22Rv1 (cell line): ENCODE data around the gene SRPK2.

Experiments
- H3K27ac ChIP-seq: fragments of 450-650 bp; 2 replicates; pipeline ENCODE4 v1.5.1; 2017
- ZFX ChIP-seq: fragments of 450-650 bp; IDR thresholded peaks from 2 replicates; pipeline ENCODE4 v1.6.1; 2017; ENCODE audit warnings: antibody characterized with exemption, borderline replicate concordance
- TF ChIP-seq, protein P1 (sequence below): fragments of 450-650 bp; IDR thresholded peaks from 2 replicates; pipeline ENCODE4 v1.5.1; 2017; ENCODE audit warnings: mild to moderate bottlenecking

Gene SRPK2

DNA sequence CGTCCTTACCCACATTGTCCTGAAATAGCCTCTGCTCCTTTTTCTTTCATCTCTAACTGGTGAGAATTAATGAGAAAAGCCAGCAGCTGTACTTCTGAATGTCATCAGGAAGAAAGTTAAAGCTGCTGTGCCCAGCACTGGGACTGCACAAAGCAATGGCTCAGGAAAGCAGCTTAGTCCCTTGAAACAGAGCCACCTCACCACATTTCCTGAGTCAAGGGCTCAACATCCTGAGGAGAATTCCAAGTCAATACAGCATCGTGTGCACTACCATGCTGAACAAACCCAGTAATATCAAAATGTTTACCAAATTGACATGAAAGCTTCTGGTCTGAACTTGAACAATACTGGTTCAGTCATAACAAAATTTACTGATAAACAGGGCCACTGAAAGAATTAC is 234.6 kb downstream of the SRPK2 start:
- TF ChIP-seq, protein P1, sequence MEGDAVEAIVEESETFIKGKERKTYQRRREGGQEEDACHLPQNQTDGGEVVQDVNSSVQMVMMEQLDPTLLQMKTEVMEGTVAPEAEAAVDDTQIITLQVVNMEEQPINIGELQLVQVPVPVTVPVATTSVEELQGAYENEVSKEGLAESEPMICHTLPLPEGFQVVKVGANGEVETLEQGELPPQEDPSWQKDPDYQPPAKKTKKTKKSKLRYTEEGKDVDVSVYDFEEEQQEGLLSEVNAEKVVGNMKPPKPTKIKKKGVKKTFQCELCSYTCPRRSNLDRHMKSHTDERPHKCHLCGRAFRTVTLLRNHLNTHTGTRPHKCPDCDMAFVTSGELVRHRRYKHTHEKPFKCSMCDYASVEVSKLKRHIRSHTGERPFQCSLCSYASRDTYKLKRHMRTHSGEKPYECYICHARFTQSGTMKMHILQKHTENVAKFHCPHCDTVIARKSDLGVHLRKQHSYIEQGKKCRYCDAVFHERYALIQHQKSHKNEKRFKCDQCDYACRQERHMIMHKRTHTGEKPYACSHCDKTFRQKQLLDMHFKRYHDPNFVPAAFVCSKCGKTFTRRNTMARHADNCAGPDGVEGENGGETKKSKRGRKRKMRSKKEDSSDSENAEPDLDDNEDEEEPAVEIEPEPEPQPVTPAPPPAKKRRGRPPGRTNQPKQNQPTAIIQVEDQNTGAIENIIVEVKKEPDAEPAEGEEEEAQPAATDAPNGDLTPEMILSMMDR, result no peak
- TF ChIP-seq ZFX, result no peak
- no peak overlapping the region for H3K27ac ChIP-seq

- no peak overlapping the region for H3K27ac ChIP-seq
- TF ChIP-seq, protein P1, result no peak
- no peak for TF ChIP-seq ZFX
These were observed 235.2 kb downstream of the SRPK2 start for GRCh38 chr7:105153531-105153930.

DNA sequence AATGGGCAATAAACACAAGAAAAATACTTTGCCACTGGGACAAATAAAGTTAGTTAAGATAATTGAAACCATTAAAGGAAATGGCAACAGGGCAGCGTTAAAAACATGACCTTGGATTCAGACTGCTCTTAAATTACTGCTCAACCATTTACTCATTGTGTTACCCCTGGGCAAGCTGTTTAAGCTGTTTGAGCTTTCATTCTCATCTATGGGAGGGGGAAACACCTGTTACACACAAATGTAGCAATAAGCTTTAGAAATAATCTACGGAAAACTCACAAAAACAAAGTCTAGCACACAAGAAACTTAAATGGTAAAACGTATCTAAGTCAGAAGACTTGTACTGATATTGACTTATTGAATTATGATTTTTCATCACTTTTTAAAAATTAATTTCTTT is 237.6 kb downstream of the SRPK2 start:
- H3K27ac ChIP-seq, result no peak overlapping the region
- TF ChIP-seq, protein P1, result no peak
- no peak for TF ChIP-seq ZFX

- TF ChIP-seq, protein P1, result no peak
- no peak for TF ChIP-seq ZFX
- no peak overlapping the region for H3K27ac ChIP-seq
These were observed 238.9 kb downstream of the SRPK2 start for GRCh38 chr7:105149827-105150226.

DNA sequence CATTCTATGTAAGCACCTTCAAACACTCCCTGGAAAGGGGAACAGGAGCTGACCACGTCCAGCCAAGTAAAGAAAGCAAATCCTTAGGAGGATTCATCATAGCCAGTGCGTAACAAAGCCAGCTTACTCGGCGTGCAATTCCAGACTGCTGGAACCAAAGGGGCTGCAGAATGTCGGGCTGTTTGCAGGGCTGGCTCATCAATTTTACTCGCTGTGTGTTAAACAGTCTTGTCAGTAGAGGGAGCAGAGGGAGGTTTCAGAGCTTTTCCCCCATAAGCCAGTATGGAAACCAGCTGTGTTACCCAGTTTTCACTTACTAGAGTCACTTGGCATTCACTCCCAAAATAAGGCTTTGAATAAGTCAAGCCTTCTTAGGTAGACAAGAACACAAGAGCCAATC is 247.7 kb downstream of the SRPK2 start:
- TF ChIP-seq ZFX, result no peak
- TF ChIP-seq, protein P1, result peak; percentile 34; the same call in 1 of the 2 replicates
- no peak overlapping the region for H3K27ac ChIP-seq

DNA sequence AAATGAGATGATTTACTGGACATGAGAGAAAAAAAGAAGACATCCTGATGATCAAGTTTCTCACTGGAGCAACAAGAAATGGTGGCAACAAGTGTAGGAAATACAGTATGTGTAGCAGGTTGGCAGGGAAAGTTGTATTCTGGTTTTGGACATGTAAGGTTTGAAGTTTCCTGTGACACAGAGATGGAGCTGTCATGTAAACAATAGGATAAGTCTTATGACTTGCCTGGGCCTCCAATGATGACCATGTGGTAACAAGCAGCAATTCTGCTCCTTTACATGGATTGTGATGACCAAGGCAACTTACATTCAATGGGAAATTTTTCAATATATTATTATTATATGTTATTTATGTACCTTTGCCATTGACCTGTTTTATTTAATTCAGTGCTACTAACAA is 249.3 kb downstream of the SRPK2 start:
- no peak overlapping the region for H3K27ac ChIP-seq
- TF ChIP-seq, protein P1, result no peak
- TF ChIP-seq ZFX, result no peak

- H3K27ac ChIP-seq, result no peak overlapping the region
- no peak for TF ChIP-seq ZFX
- TF ChIP-seq, protein P1, result no peak
These were observed 250.8 kb downstream of the SRPK2 start for GRCh38 chr7:105137898-105138297.
